Measurements from ENCODE around the gene OCRL. TPM values are rescaled to one million over a fixed set of nuclear protein-coding genes. Genes with fewer than 3 reads are reported as not detected.

OCRL gene
- total RNA-seq, 1 donor from 2014 or later, result 22.1 TPM

DNA sequence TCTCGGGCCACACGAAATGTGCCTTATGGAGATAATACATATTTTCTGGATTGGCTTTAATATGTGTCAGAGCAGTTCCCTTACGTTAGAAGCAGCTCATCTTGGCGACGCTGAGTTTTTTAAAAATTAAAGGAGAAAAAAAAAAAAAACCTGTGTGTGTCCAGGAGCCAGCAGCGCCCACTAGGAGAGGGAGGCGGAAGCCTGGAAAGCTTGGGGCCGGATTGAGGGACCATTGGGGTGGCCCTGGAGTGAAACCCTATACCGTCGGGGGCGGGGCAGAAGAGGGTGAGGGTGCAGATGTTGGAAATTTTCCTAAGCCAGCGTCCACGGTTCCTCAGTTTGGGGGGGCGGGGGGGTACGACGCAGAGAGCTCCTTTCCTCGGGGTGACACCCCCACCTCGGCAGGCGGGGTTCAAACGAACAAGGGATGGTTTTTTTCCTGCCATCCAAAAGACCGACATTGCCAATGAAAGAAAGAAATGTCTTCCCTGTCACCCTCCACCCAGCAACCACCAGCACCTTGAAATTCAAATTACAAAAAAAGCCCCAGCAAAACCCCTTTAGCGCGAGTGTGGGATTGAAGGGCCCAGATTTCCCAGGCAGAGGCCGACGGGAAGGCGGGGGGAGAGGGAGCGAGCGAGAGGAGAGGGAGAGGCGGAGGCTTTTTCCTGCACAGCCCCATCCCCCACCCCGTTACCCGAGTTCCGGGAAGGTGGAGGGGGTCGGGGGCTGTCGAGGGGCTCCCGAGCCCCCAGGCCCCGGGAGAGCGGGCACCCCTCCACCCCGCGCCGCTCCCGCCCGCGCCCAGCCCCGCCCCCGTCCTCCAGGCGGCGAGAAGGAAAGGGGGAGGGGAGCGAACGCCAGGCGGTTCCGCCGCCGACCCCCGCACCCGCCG is 17.6 kb upstream of the OCRL start:
- no peaks in the 10 kb centered on the region for H3K36me3 ChIP-seq (ENCODE audit: control insufficient read depth, insufficient read depth, low read length)
- no peak for DNase-seq (ENCODE audit: low read depth)
- peak overlapping the region; percentile 78 for H3K4me3 ChIP-seq (ENCODE audit: low read depth, low read length)
- no peak for TF ChIP-seq CTCF (IDR thresholded peaks at IDR 0.05; ENCODE audit: insufficient read depth, low read length, poor library complexity, severe bottlenecking)
- H3K27me3 ChIP-seq (ENCODE audit: control insufficient read depth, insufficient read depth, low read length), result no peaks in the 10 kb centered on the region

- TF ChIP-seq CTCF (IDR thresholded peaks at IDR 0.05; ENCODE audit: insufficient read depth, low read length, poor library complexity, severe bottlenecking), result no peak
- Histone ChIP-seq H3K36me3 (ENCODE audit: control insufficient read depth, insufficient read depth, low read length) (no peaks in the 10 kb centered on the region), H3K27me3 (ENCODE audit: control insufficient read depth, insufficient read depth, low read length) (no peaks in the 10 kb centered on the region), H3K4me3 (ENCODE audit: low read depth, low read length) (peak within 1 kb of the TSS; percentile 78)
- DNase-seq (ENCODE audit: low read depth), result no peak
Observed at GRCh38 chrX:129523079-129523911, 16.8 kb upstream of the OCRL start, which contains the start of gene SMARCA1. Gene SMARCA1, minus strand, starts transcription at chrX:129523490. Its CDS starts 120 bp downstream, at chrX:129523370.

DNA sequence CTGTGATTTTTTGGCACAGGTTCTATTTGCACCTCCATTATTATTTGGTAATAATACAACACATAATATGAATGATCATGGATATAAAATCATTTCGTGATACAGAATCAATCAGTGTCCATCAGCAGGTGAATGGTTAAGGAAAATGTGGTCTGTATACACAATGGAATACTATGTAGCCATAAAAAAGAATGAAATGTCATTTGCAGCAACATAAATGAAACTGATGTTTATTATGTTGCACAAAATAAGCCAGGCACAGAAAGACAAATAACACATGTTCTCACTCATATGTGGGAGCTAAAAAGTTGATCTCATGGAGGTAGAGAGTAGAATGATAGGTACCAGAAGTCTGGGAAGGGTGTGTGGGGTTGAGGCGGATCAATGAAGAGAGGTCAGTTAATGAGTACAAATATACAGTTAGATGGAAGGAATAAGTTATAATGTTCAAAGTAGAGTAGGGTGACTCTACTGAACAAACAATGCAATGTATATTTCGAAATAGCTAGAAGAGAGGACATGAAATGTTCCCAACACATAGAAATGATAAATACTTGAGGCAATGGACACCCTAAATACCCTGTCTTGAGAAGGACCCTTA is 15.7 kb upstream of the OCRL start:
- no peak for TF ChIP-seq CTCF (IDR thresholded peaks at IDR 0.05; ENCODE audit: insufficient read depth, low read length, poor library complexity, severe bottlenecking)
- H3K4me3 ChIP-seq (ENCODE audit: low read depth, low read length), result no peak overlapping the region
- no peaks in the 10 kb centered on the region for H3K36me3 ChIP-seq (ENCODE audit: control insufficient read depth, insufficient read depth, low read length)
- DNase-seq (ENCODE audit: low read depth), result no peak
- H3K27me3 ChIP-seq (ENCODE audit: control insufficient read depth, insufficient read depth, low read length), result no peaks in the 10 kb centered on the region

GRCh38 chrX:129525162-129525561 is 14.9 kb upstream of the OCRL start:
- no peak for DNase-seq (ENCODE audit: low read depth)
- TF ChIP-seq CTCF (IDR thresholded peaks at IDR 0.05; ENCODE audit: insufficient read depth, low read length, poor library complexity, severe bottlenecking), result no peak
- no peaks in the 10 kb centered on the region for H3K36me3 ChIP-seq (ENCODE audit: control insufficient read depth, insufficient read depth, low read length)
- no peak overlapping the region for H3K4me3 ChIP-seq (ENCODE audit: low read depth, low read length)
- no peaks in the 10 kb centered on the region for H3K27me3 ChIP-seq (ENCODE audit: control insufficient read depth, insufficient read depth, low read length)

GRCh38 chrX:129525896-129526295 is 14.2 kb upstream of the OCRL start:
- Histone ChIP-seq H3K4me3 (ENCODE audit: low read depth, low read length) (no peak overlapping the region), H3K27me3 (ENCODE audit: control insufficient read depth, insufficient read depth, low read length) (no peaks in the 10 kb centered on the region)
- TF ChIP-seq CTCF (IDR thresholded peaks at IDR 0.05; ENCODE audit: insufficient read depth, low read length, poor library complexity, severe bottlenecking), result no peak

More at GRCh38 chrX:129525896-129526295, 14.2 kb upstream of the OCRL start:
- H3K36me3 ChIP-seq (ENCODE audit: control insufficient read depth, insufficient read depth, low read length), result no peaks in the 10 kb centered on the region
- DNase-seq (ENCODE audit: low read depth), result no peak

Data from kidney epithelial cell (primary cell).